Measurements from ENCODE around the gene MICAL2.

MICAL2 gene

GRCh38 chr11:12120031-12121008 lies 9.9 kb downstream of the MICAL2 start:
- no peak for TF ChIP-seq FOXM1 (IDR thresholded peaks at IDR 0.05; ENCODE audit: borderline replicate concordance, low read depth)
- no peak for TF ChIP-seq NFIC (IDR thresholded peaks at IDR 0.05)
- TF ChIP-seq REST (IDR thresholded peaks at IDR 0.05; ENCODE audit: low read depth), result no peak
- TF ChIP-seq MAX (IDR thresholded peaks at IDR 0.05), result no peak
- TF ChIP-seq TCF12 (IDR thresholded peaks at IDR 0.05; ENCODE audit: low read depth), result no peak
- TF ChIP-seq RAD21 (IDR thresholded peaks at IDR 0.05; ENCODE audit: low read depth), result no peak
- no peak for TF ChIP-seq CREB1 (IDR thresholded peaks at IDR 0.05; ENCODE audit: low read depth)
- TF ChIP-seq USF1 (IDR thresholded peaks at IDR 0.05), result no peak
- TF ChIP-seq TAF1 (IDR thresholded peaks at IDR 0.05; ENCODE audit: low read depth), result no peak

GRCh38 chr11:12121011-12121410 lies 10.6 kb downstream of the MICAL2 start:
- TF ChIP-seq REST (IDR thresholded peaks at IDR 0.05; ENCODE audit: low read depth) (no peak), CEBPB (IDR thresholded peaks at IDR 0.05) (no peak), MAX (IDR thresholded peaks at IDR 0.05) (no peak), TCF12 (IDR thresholded peaks at IDR 0.05; ENCODE audit: low read depth) (no peak), RAD21 (IDR thresholded peaks at IDR 0.05; ENCODE audit: low read depth) (no peak)

- no peak for TF ChIP-seq FOXM1 (IDR thresholded peaks at IDR 0.05; ENCODE audit: borderline replicate concordance, low read depth)
- no peak for TF ChIP-seq TEAD4 (IDR thresholded peaks at IDR 0.05)
- no peak for TF ChIP-seq CREB1 (IDR thresholded peaks at IDR 0.05; ENCODE audit: low read depth)
- no peak for TF ChIP-seq REST (IDR thresholded peaks at IDR 0.05; ENCODE audit: low read depth)
- no peak for TF ChIP-seq USF1 (IDR thresholded peaks at IDR 0.05)
- no peak for TF ChIP-seq ZBTB7A (IDR thresholded peaks at IDR 0.05; ENCODE audit: low read depth)
- no peak for TF ChIP-seq EGR1 (IDR thresholded peaks at IDR 0.05)
- no peak for TF ChIP-seq RAD21 (IDR thresholded peaks at IDR 0.05; ENCODE audit: low read depth)
- TF ChIP-seq MAX (IDR thresholded peaks at IDR 0.05), result no peak
- no peak for TF ChIP-seq TCF12 (IDR thresholded peaks at IDR 0.05; ENCODE audit: low read depth)
- TF ChIP-seq TAF1 (IDR thresholded peaks at IDR 0.05; ENCODE audit: low read depth), result no peak
- TF ChIP-seq EP300 (IDR thresholded peaks at IDR 0.05; ENCODE audit: borderline replicate concordance), result no peak
- TF ChIP-seq CEBPB (IDR thresholded peaks at IDR 0.05), result no peak
Observed at GRCh38 chr11:12121517-12121916, 11.1 kb downstream of the MICAL2 start.

- TF ChIP-seq TAF1 (IDR thresholded peaks at IDR 0.05; ENCODE audit: low read depth) (no peak), TEAD4 (IDR thresholded peaks at IDR 0.05) (0 out of 2 replicates have a peak, but pooled peaks have one; percentile 12), RAD21 (IDR thresholded peaks at IDR 0.05; ENCODE audit: low read depth) (peak; percentile 64)
Observed at GRCh38 chr11:12122083-12122482, 11.7 kb downstream of the MICAL2 start.

Measured in Ishikawa (cell line).